ENCODE results near the gene TBC1D7.

TBC1D7 gene

DNA sequence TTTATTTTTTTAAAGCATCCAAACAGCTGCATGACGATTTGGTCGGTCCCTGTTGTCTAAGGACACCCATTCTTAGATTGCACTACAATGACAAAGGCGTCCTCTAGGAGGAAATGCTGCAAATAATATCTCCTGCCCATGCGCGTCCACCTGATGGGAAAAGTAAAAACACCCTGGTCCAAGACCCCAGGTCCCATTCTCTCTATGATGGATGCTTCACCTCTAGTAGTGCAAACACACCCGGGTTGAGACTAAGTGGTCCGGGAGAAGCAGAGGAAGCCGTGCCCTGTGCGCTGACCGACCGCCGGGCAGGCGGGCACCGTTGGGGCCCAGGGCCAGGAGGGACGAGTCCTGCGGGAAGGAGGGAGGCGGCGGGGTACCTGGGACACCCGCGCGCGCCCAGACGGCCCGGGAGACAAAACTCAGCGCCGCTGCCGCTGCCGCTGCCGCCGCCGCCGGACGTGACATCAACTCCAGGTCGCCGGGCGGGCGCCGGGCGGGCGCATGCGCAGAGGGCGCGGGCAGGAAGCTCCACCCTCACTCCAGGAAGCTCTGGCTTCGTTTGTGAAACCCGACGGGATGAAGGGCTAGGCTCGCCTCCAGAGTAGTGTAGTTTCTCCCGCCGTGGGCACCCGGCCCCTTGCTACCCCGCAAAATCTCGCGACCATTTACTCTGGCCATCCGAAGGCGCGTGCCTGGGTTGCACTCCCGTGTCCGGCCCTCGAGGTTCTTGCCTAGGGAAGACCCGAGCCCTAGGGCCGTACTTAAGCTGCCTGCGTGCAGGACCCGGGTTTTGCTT lies at the start of gene TBC1D7:
Gene TBC1D7 (minus strand): TSS at position 462 of the 799 bp plus-strand sequence. CDS start 1,639 bp downstream, outside the sequence.
- peak; percentile 92 to 94 for DNase-seq

DNA sequence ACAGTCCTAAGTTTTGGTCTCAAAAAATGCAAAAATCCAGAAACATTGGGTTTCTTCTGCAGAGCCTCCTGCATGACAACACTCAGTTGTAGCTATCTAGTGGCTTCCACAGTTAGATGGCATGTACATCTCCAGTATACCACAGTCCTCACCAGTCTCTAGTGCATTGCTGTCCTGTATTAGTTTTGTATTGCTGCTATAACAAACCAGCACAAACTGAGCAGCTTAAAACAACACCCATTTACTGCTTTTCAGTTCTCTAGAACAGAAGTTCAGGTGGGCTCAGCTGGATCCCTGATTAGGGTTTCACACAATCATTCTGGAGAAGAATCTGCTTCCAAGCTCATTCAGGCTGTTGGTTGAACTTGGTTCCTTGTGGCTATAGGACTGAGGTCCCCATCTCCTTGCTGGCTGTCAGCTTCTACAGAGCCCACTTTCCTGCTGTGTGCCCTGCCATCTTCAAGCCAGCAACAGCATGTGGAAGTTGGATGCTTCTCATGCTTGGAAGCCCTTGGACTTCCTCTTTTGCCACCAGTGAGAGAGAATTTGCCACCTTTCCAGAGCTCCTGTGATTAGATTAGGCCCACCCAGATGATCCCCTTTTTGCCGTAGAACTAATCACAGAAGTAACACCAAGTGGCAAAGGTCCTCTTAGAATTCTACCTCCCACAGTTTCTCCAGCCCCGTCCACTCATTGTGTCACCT lies 48.9 kb upstream of the TBC1D7 start:
- no peak for DNase-seq

DNA sequence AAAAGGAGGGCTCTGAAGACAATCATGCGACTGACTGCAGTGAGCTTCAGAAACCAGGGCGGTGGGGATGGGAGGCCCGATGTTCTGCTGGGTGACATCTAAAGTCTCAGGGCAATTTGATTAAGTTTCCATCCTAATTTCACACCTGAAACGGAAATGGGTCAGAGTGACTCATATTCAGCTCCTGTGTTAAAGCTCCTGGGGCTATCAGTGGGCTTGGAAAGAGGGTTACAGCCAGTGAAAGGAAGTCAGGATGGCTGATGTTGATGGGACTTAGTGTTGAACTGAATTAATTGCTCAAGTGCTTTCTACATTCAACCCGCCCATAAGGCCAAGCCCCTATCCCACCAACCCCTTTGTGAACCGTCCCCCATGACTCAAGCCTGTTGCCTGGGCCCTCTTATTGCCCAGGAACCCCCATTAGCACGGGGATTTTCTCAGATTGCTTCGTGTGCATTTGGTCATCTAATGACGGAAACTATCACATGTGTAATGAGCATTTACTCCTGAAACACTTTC lies 47.1 kb upstream of the TBC1D7 start:
- peak; percentile 45 to 64 for DNase-seq

DNA sequence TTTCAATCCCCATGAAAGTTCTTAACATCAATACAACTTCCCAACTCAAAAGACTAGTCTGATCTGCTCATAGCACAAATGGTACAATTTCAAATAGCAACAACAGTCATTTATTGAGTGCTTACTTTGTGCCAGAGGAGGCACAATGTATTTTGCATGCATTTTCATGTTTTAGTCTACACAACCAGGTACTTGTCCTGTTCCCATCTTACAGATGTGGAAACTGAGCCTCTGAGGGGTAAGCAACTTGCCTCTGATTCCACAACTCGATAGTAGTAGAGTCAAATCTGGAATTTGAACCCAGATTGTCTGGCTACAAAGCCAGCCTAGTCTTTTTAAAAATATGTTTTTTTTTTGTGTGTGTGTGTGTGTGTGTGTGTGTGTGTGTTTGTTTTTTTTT lies 45.6 kb upstream of the TBC1D7 start:
- DNase-seq, result no peak

DNA sequence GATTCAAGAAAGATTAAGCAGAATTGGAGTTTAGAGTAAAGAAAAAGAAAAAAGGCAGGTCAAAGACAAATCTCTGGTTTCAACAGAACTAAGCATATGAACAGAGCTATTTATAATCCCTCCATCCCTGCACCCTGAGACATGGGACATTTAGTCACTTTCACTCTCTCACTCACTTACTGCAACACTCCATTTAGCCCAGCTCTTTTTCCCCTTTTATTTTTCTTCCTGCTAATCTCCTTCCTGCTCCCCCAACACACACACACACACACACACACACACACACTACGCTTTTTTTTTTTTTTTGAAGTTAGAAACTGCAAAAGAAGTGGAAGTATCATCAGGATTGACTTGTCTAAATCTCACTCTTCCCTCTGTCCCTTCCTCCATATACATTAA lies 45.1 kb upstream of the TBC1D7 start:
- DNase-seq, result no peak

DNA sequence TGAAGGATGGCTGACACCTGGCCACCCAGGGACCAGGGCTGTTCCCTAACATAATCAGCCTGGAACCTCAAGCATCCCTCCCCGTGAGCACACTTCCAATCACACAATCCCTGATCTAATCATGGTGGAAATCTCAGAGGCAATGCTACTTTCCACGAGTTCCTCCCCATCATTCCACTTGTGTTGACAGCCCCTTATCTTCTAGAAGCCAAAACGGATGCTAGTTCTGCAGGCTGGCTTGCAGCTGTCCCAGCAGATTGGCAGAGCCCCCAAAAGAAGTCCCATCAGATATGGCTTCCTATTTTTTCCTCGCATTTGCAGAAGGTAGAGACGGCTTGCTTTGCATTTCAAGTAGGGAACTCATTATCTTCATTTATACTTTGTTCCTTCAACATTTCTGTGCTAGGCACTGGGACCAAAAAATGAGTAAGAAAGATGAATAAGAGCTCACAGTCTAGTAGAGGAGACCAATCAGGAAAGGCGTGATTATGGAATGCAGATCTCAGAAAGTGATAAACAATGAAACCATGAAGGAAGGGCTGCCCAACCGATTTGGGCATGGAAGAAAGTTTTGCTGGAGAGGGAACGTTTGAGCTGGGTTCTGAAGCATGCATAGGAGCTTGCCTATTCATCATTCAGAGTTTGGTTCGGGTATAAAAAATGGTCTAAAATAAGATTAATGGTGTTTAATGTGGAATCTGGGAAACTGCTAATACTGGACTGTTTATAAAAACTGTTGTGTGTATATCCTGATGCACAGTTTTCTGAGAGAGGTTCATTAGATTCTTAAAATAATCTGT lies 44.6 kb upstream of the TBC1D7 start:
- no peak for DNase-seq

DNA sequence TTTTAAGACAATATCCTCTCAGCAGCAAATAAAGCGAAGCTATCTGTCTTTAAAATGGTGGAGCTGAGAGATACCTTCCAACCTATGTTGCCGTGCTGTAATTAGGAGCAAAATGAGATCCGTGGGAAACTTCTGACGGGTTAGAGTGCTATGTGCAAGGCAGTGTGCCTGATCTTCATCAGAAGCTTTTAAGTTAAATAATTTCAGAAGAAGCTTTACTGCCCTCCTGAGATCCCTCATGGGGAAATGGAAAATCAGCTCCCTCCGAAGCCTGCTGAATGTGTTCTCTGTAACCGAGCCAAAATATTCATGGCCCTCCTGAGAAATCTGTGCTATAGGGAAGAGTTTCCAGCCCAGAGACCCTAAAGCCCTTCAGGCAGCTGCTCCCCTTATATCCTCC lies 43.7 kb upstream of the TBC1D7 start:
- DNase-seq, result no peak

DNA sequence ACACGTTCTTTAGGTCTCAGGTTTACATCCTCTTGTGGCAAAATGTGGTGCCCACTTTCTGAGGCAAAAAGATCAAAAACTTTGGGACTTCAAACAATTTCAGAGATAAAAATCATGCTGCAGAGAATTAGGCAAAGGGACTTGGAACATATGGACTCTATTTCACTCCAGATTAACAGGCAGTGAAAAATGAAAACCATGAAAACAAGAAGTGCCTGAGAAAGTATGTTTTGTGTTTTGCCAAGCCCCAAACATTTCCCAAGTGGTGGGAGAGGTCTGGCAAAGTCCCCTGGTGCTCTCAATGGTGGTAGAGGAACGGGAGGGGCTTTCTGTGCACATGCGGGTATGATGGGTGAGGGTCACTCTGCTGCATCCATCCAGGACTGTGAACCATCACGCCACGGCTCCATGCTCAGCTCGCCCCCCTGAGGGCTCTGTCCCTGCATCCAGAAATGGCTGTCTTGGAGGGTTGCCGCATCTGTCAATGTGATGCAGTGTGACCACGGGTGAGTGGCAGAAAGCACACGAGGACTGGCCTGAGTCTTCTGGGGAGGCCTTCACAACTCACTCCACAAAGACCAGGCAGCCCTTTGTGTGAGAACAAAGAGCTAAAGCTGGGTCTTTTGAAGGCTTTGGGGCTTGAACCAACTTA lies 43.2 kb upstream of the TBC1D7 start:
- no peak for DNase-seq

DNA sequence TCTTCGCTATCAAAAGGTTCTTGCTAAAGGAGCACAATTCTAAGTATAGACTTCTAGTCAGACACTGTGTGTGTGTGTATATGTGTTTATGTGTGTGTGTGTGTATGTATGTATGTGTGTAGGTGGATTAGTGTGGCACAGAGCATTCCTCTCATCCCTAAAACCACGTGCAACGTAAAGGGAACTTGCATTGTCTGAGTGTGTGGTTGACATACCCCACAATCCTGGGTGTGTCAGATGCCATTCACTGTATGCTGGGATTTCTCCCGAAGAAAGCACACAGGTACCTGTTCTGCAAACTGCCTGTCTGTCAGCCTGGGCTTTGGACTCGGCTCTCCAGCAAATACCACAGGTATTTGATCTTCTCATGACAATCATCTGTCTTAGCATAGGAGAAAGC lies 42.3 kb upstream of the TBC1D7 start:
- no peak for DNase-seq

DNA sequence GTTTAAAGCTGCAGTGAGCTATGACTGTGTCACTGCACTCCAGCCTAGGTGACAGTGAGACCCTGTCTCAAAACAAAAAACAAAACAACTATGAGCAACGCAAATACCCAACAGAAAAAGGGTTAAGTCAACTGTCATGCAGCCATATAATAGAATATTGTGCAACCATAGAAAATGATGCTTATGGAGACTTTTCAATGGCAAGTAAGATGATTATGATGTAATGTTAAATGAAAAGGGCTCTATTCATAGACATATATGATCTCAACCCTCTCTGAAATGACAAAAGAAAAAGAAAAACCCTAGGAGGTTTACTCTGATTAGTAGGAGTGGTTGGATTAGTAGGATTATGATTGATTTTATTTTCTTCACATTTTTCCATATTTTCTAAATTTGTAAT lies 41.3 kb upstream of the TBC1D7 start:
- no peak for DNase-seq

DNA sequence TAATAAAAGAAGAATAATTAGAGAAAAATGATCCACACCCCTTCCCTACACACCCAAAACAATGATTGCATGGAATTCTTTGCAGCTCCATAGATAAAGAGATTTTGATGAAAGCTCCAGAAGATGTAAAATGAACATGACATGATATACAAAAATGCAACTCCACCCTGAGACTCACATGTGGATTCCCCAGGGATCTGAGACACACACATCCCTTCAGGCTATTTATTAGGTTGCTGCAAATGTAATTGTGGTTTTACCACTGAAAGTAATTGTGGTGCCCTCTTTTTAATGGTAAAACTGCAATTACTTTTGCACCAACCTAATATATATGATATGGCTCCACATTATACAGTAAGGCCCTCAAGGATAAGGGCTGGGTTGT lies 40.4 kb upstream of the TBC1D7 start:
- no peak for DNase-seq

DNA sequence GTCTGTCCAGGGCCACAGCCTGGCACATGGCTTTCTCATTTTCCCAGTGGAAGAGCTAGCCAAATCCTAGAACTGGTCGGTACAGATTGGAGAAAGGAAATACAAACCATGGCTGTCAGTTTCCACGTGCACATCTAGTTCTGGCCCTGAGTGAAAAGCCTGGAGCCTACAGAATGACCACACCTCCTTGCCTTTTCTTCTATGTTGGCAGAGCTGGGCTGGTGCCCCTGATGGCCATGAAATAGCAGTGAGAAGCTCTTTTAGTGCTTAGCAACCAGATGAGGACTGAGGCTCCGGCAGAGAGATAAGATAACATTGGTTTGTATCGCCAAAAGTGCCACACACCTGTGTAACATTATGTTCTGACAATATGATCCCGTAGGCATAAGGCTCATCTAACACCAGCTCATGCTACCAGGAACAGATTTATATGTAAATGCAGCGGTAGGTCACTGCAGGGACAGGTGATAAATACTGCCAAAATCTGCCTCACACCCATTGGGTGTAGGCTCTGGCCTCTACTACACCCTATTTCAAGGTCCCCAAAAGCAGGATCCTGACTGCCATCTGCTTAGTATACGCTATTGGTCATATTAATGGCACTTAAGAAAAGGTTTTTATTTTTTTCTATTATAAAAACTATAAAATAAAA lies 39.9 kb upstream of the TBC1D7 start:
- DNase-seq, result no peak

DNA sequence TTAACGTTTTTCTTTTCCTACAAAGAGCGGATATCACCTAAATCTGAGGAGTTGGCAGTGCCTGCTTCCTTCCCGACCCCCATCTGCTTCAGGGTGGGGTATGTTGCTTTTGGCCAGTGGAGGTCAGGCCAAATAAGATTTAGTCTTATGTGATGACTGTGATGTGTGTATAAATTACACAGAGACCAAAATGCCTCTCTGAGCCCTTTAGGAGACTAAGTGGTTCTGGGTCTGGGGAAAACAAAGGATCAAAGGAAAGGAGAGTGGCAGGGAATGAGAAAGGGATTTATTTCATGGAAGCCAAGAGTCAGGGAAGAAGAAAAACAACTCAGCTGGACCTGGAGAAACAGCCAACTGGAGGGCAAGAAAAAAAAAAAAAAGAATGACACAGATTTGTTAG lies 39.1 kb upstream of the TBC1D7 start:
- no peak for DNase-seq

DNA sequence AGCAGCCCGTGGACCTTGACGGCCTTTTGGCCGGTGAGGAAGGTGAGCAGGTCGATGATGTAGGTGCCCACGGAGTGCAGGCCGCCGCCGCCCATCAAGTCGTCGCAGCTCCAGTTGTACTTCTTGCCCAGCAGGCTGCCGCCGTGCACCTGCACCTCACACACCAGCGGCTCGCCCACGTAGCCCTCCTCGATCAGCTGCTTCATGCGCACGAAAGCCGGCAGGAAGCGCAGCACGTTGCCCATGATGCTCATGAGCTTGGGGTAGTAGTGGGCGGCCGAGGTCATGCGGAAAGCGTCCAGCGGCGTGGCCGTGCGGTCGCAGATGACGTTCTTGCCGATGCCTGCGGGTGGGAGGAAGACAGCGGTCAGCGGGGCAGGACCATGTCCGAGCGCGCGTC lies 37.0 kb upstream of the TBC1D7 start:
- DNase-seq, result no peak

DNA sequence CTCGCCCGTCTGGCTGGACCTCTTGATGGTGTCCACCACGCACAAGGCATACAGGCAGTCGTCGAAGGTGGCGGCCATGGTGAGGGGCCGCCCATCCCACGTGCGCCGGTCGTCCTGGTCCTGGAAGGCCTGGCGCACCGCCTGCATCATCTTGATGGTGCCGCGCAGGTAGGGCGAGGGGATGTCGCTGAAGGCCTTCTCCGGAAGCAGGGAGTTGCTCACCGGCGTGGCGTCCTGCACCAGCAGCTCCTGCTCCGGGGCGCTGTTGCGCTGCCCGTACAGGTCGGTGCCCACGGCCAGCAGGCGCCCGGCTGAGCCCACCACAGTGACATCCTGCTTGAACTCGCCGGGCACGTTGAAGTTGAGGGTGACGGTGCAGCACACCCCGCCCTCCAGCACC lies 36.5 kb upstream of the TBC1D7 start:
- no peak for DNase-seq

DNA sequence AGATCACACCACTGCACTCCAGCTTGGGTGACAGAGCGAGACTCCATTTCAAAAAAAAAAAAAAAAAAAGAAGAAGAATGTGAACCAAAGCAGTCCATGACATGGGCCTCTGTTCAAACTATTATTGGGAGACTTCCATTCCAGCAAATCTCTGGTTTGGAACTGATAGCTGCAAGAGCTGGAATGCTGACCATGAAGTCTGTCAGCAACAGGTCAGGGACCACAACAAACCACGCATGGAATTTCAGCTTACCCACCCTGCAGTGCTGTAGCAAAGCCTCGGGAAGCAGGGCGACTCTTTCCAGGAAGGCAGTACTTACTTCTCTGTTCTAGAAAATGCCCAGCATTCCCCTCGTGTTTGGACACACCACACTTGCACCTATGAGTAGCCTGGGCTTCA lies 34.1 kb upstream of the TBC1D7 start:
- no peak for DNase-seq

DNA sequence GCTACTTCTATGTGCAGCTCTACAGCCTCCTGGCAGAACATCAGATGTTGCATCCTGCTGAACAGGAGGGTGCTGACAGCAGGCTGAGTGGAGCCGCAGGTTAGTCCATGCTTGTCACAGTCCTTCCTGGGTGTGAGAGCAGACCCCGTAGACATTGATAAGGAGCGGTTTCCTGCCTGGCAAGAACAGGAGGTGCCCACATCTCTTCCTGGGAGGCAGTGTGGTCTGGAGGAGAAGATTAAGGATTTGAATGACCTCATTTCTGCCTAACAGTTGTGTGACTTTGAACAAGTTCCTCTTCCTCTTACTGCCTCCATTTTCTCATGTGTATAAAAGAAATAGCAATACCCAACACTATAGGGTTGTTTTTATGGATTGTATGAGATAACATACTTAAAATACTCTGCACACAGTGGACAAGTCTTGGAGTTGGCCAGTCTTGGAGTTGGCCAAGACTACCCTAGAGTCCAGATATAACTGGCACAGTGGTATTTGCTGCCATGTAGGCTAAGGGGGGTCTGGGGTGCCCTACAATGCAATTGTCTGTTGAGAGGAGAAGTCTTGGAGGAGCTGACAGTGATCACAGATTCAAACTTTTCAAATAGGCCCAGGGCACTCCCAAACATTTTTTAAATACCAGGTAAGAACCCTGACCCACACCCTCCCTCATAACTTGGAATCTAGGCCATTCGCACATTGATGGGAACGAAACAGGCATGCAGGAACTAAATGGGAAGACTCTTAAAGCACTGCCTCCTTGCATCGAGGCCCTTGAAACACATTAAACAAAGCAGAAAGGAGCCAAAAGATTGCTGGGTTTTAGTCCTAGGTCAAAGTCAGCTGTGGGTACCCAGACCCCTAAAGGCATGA lies 32.6 kb upstream of the TBC1D7 start:
- DNase-seq, result no peak

DNA sequence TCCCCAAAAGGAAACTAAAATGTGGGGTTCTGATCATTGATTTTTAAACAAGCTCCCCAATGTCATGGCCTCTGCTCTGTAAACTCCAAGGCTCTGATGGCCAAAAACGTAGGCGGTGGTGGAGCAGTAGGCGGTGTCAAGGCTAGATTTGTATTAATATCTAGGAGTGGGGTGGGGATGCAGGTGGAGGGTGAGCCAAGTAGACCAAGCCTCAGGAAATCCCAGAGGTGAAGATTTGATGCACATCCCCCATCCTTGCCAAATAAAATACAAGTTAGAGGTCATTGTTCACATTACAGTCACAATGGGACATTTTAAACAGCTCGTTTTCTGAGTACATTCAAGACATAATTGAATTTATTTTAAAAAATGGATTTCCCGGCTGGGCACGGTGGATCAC lies 30.9 kb upstream of the TBC1D7 start:
- DNase-seq, result no peak

DNA sequence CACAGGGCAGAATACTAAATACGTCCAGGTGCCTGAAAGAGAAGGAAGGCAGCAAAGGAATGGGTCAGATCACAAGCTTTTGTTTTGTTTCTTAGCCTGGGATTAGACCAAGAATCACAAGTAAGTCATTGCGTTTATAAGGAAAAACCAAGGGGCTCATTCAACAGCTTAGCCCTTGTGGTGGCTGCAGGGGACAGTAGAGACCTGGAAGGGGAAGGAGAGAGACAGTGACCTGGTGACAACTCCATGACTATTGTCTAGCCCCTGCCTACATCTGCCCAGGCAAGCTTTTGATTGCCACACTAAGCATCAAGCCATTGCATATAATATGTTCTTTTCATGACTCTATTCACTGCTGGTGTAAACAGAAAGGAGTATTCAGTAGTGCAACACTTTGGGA lies 30.2 kb upstream of the TBC1D7 start:
- no peak for DNase-seq

DNA sequence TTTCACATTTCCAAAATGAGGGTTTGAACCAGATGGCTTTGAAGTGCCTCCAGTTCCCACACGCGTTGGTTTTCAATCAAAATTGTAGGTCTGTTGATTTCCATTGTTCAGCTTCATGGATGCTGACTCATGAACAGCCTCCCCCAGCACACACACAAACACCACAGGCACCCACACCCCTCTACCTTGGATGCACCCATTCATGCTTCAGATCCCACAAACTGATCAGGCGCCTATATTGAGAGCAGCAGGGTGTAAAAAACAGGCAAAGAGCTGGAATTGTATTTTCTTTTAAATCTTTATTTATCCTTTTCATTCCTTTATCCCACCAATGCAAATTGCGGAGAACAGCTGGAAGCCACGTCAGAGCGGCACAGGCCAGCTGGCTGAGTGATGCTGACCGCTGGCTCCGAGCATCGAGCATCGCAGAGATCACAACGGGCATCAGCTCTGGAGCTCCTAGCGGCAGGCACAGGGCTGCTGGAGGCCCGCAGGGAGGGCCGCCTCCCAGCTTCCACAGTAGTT lies 29.3 kb upstream of the TBC1D7 start:
- no peak for DNase-seq
